ENCODE results near the gene RPTOR.
A peak's percentile ranks its signal among the peaks of the same experiment; 100 is the strongest.
"Not testable (repeated sequence)": the region's sequence is repeated elsewhere in the genome, so short reads cannot be mapped to it uniquely, and the experiment has no call there.

RPTOR gene

GRCh38 chr17:80552523-80552922 lies 7.9 kb downstream of the RPTOR start:
- no peak for DNase-seq

- DNase-seq: no peak
Measured at GRCh38 chr17:80555266-80555665, 10.6 kb downstream of the RPTOR start.

- DNase-seq: no peak
Measured at GRCh38 chr17:80558046-80558445, 13.4 kb downstream of the RPTOR start.

DNA sequence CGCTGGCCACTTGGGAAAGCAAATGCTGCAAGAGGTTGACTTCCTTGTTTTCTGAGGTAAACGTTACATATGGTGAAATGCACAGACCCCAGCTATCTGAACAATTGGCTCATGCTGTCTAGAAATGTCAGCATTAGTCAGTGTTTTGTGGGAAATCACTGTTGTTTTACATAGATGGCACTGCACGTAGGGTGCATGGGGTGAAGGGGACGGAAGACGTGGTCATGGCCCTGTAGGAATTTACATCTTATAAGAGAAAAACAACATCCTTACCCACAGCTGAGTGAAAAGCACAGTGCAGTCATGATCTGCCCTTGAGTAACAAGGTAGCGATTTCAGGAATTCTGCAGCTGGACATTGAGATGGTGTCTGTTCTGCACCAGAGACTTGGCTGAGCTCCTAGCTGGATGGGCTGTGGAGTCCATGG lies 15.2 kb downstream of the RPTOR start:
- peak; percentile 89 for DNase-seq

GRCh38 chr17:80561541-80562114 lies 17.0 kb downstream of the RPTOR start:
- DNase-seq: peak; percentile 42

DNA sequence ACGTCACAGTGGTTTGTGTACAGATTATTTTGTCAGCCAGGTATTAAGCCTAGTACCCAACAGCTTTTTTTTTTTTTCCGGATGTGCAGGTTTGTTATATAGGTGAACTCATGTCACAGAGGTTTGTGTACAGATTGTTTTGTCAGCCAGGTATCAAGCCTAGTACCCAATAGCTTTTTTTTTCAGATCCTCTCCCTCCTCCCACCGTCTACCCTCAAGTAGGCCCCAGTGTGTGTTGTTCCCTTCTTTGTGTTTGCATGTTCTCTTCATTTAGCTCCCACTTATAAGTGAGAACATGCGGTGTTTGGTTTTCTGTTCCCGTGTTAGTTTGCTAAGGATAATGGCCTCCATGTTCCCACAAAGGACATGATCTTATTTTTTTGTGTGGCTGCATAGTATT lies 19.9 kb downstream of the RPTOR start:
- no peak for DNase-seq

- DNase-seq: no peak
Measured at GRCh38 chr17:80565343-80566053, 20.9 kb downstream of the RPTOR start.

DNA sequence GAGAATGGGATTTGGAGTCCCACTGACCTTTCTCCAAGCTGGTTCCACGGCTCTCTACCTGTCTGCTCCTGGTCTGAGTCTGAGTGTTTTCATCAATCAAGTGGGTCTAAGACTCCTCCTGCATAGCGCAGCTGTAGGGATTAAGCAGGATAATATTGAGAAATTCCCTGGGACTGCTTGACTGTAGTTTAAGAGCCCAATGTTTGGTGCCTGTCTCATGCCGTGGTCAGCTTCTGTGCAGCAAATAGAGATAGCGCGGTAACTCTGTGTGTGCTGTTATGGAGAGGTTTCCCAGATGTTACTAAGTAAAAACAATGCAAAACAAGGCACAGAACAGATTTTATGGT lies 21.4 kb downstream of the RPTOR start:
- no peak for DNase-seq

- DNase-seq: no peak
Measured at GRCh38 chr17:80568246-80568645, 23.6 kb downstream of the RPTOR start.

GRCh38 chr17:80569924-80570323 lies 25.3 kb downstream of the RPTOR start:
- no peak for DNase-seq

GRCh38 chr17:80573701-80574100 lies 29.1 kb downstream of the RPTOR start:
- no peak for DNase-seq

DNA sequence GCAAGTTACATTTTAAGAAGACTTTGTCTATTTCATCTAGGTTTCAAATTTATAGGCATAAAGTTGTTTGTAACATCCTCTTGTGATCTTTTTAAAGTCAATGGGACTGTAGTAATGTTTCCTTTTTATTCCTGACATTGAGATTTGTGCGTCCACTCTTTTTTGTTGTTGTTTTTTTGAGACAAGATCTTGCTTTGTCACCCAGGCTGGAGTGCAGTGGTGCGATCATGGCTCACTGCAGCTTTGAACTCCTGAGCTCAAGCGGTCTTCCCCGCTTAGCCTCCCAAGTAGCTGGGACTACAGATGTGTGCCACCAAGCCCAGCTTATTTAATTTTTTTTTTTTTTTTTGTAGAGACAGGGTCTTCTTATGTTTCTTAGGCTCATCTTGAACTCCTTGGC lies 29.9 kb downstream of the RPTOR start:
- DNase-seq: no peak

- DNase-seq: peak; percentile 85
Measured at GRCh38 chr17:80575057-80575875, 30.6 kb downstream of the RPTOR start.

- DNase-seq: no peak
Measured at GRCh38 chr17:80577876-80578570, 33.4 kb downstream of the RPTOR start.

GRCh38 chr17:80578668-80579388 lies 34.2 kb downstream of the RPTOR start:
- not testable (repeated sequence) for DNase-seq

DNA sequence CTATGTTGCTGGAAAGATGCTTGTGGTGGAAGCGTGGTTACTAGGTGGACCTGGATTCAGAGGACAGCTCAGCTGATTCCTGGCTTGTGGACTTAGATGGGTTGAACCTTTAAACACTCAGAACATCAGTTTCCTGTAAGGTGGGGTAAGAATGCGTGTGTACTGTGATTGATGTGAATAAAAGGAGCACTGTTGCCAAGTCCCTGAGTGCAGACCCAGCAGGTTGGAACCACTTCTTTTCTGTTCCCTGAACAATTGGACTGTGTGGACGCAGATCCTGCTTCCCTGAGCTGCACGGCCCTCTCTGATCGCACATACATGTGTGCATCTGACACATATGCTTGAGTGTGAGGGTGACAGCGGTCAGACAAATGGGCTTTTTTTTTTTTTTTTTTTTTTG lies 37.5 kb downstream of the RPTOR start:
- no peak for DNase-seq

DNA sequence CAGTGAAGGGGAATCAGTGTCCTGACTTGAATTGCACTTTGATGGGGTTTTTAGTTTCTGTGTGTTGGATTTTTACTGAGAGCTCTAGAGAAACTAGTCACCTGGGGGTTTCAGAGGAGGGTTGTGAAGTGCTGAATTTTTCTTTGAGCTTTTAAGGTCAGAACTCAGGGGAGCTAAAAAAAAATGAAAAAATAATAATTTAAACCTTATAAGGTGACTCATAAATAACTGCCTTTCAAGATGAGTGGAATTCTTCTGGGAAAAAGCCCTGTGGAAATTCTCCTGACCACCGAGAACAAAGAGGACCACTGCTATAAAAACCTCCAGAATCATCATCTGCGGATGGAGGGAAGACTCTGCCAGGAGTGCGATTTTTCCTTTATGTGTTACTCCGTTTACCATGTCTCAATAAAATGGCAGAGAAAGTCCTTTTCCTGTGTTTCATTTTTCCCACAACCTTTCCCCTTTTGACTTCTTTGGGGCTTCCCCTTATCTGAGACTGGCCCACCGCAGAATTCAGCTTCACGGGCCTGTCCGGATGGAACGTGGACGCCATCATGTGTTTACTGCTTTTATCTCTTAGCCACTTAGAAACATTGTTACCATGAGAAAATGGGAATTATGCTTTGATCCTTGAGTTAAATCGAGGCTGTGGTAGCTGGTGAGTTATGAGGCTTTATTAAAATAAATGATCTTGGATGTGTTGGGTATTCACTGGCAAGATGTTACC lies 39.7 kb downstream of the RPTOR start:
- DNase-seq: peak; percentile 18

- DNase-seq: peak; percentile 57
Measured at GRCh38 chr17:80585890-80586845, 41.5 kb downstream of the RPTOR start.

DNA sequence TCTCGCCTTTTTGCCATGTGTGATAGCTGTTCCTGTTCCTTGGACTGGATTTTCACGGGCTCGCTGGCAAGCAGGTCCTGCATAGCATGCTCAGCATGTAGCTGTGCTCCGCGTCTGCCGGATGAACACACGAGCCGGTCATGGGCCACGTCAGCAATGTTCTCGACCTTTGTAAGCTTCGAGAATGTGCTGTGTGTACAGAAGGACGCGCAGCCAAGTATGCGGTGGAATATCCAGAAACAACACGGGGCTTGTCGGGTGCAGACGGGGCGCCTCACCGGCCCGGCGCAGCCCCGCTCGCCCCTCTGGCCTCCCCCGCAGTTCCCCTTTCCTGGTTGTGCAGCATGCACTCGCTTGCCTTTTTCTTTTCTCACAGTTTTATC lies 42.2 kb downstream of the RPTOR start:
- DNase-seq: peak; percentile 62

GRCh38 chr17:80588702-80589383 lies 44.2 kb downstream of the RPTOR start:
- DNase-seq: no peak

All from EL (cell line).